HCT116 (cell line): Measurements from ENCODE around the gene PCCB. TPM values are rescaled to one million over a fixed set of nuclear protein-coding genes. Genes with fewer than 3 reads are reported as not detected.

Experiments used
- ATAC-seq: fragments of 200-7000 bp; cut with Tn5 transposase; 2 replicates; pipeline ENCODE4 v1.9.1; 2020; ENCODE audit warnings: mild to moderate bottlenecking, moderate library complexity
- BruUV-seq: library from RNA; stranded (reverse); fragments of 400-500 nt; replicated peaks from 2 replicates; lab custom pipeline; 2021; lab: Mats Ljungman, UMichigan
- CTCF ChIA-PET: fragments of 300-600 bp; sonication (Branson Sonifier 250); formaldehyde crosslinking; loops from one replicate; lab custom pipeline; 2021; ENCODE audit warnings: antibody characterized with exemption; lab: Charles Lee
- POLR2A ChIA-PET: fragments of 300-600, 350-600 bp; sonication (Branson Sonifier 250); formaldehyde crosslinking; loops from one replicate; lab custom pipeline; 2021; ENCODE audit warnings: antibody characterized with exemption; lab: Charles Lee
- RAD21 ChIA-PET, 2 experiments: fragments of 300-600 bp; sonication (Branson Sonifier 250); formaldehyde crosslinking; loops; one replicate each; lab custom pipeline; 2023; ENCODE audit warnings: low total read pairs in 2 of 2; ENCODE audit not compliant: uncharacterized antibody in 2 of 2, unreplicated experiment in 2 of 2, low non-redundant PET in 1 of 2; lab: Charles Lee
- DNase-seq: peaks from one replicate; pipeline ENCODE4 v3.0.0-alpha.2; 2010; ENCODE audit warnings: low read depth, low spot score
- H2AFZ ChIP-seq: fragments of 200-600 bp; shearing (Covaris generic), sonication (generic); 2 replicates; pipeline ENCODE4 v1.6.1; 2017; ENCODE audit warnings: low read depth, mixed run types, mixed read lengths, antibody characterized with exemption, low read length; ENCODE audit not compliant: poor library complexity, severe bottlenecking
- H3K27ac ChIP-seq: 2 replicates; pipeline ENCODE4 v1.5.1; 2012; ENCODE audit warnings: low read depth, low read length
- H3K27me3 ChIP-seq: fragments of 200-600 bp; sonication (generic); 2 replicates; pipeline ENCODE4 v1.6.1; 2016; ENCODE audit warnings: mixed run types, low read length, mixed read lengths; ENCODE audit not compliant: insufficient read depth
- H3K36me3 ChIP-seq, 2 experiments: fragments of 200-500 bp in 1 of 2; fragments of 200-600 bp in 1 of 2; sonication (Bioruptor generic) in 1 of 2; sonication (generic) in 1 of 2; 2 replicates each; pipeline versions ENCODE4 v1.5.1 to v1.6.1; 2014 to 2016; ENCODE audit warnings: low read length in 2 of 2, inconsistent platforms in 1 of 2, mixed read lengths in 1 of 2, mixed run types in 1 of 2; ENCODE audit not compliant: insufficient read depth in 2 of 2, control insufficient read depth in 1 of 2
- H3K4me1 ChIP-seq, 2 experiments: fragments of 200-600 bp in 1 of 2; sonication (generic) in 1 of 2; 2 replicates each; pipeline versions ENCODE4 v1.5.1 to v1.6.1; 2012 to 2017; ENCODE audit warnings: low read length in 2 of 2, inconsistent platforms in 1 of 2, mild to moderate bottlenecking in 1 of 2, mixed read lengths in 1 of 2, mixed run types in 1 of 2, moderate library complexity in 1 of 2; ENCODE audit not compliant: insufficient read depth in 2 of 2, control insufficient read depth in 1 of 2
- H3K4me2 ChIP-seq: fragments of 200-600 bp; sonication (generic); 2 replicates; pipeline ENCODE4 v1.6.1; 2017; ENCODE audit warnings: mixed run types, low read length, mixed read lengths
- H3K4me3 ChIP-seq, 2 experiments: fragments of 200-600 bp in 1 of 2; sonication (generic) in 1 of 2; replicated peaks in 1 of 2; 2 replicates each; pipeline ENCODE4 v1.5.1; 2011 to 2016; ENCODE audit warnings: low read length in 2 of 2, control low read depth in 1 of 2, low read depth in 1 of 2, mild to moderate bottlenecking in 1 of 2, mixed read lengths in 1 of 2, mixed run types in 1 of 2
- H3K79me2 ChIP-seq: fragments of 200-600 bp; sonication (generic); 2 replicates; pipeline ENCODE4 v1.6.1; 2017; ENCODE audit warnings: mild to moderate bottlenecking, mixed run types, low read length, moderate library complexity, mixed read lengths; ENCODE audit not compliant: insufficient read depth
- H3K9ac ChIP-seq: fragments of 200-600 bp; sonication (generic); 2 replicates; pipeline ENCODE4 v1.6.1; 2016; ENCODE audit warnings: low read length, mixed read lengths
- H3K9me2 ChIP-seq: fragments of 200-600 bp; sonication (generic), shearing (Covaris generic); 2 replicates; pipeline ENCODE4 v1.6.1; 2017; ENCODE audit warnings: mixed run types, mild to moderate bottlenecking, moderate library complexity; ENCODE audit not compliant: insufficient read depth
- H3K9me3 ChIP-seq, 2 experiments: fragments of 200-500 bp in 1 of 2; fragments of 200-600 bp in 1 of 2; sonication (Bioruptor generic) in 1 of 2; sonication (generic) in 1 of 2; 2 replicates each; pipeline ENCODE4 v1.6.1; 2014 to 2017; ENCODE audit warnings: low read length in 2 of 2, mixed read lengths in 2 of 2, inconsistent platforms in 1 of 2, low read depth in 1 of 2, mild to moderate bottlenecking in 1 of 2, mixed run types in 1 of 2, moderate library complexity in 1 of 2; ENCODE audit not compliant: control insufficient read depth in 1 of 2, insufficient read depth in 1 of 2
- H4K20me1 ChIP-seq: fragments of 200-600 bp; sonication (generic), shearing (Covaris generic); 2 replicates; pipeline ENCODE4 v1.6.1; 2017; ENCODE audit warnings: mixed run types, mild to moderate bottlenecking, moderate library complexity; ENCODE audit not compliant: insufficient read depth
- CBX3 ChIP-seq: IDR thresholded peaks from 2 replicates; pipeline ENCODE4 v1.6.1; 2012; ENCODE audit warnings: low read depth
- CEBPB ChIP-seq: IDR thresholded peaks from 2 replicates; pipeline ENCODE4 v1.6.1; 2012; ENCODE audit warnings: low read depth
- EGR1 ChIP-seq: IDR thresholded peaks from 2 replicates; pipeline ENCODE4 v1.6.1; 2012; ENCODE audit warnings: low read depth
- ELF1 ChIP-seq: IDR thresholded peaks from 2 replicates; pipeline ENCODE4 v1.6.1; 2012; ENCODE audit warnings: low read depth, borderline replicate concordance
- EZH2 ChIP-seq: fragments of 200-600 bp; sonication (generic); IDR thresholded peaks from 2 replicates; pipeline ENCODE4 v1.6.1; 2017; ENCODE audit warnings: antibody characterized with exemption, mixed run types
- EZH2phosphoT487 ChIP-seq: fragments of 200-600 bp; IDR thresholded peaks from 2 replicates; pipeline ENCODE4 v1.6.1; 2018; ENCODE audit warnings: antibody characterized with exemption, borderline replicate concordance
- FOSL1 ChIP-seq: IDR thresholded peaks from 2 replicates; pipeline ENCODE4 v1.6.1; 2012; ENCODE audit warnings: low read depth
- JUND ChIP-seq: IDR thresholded peaks from 2 replicates; pipeline ENCODE4 v1.6.1; 2012
- POLR2A ChIP-seq: IDR thresholded peaks from 2 replicates; pipeline ENCODE4 v1.7.0; 2011; ENCODE audit warnings: borderline replicate concordance; ENCODE audit not compliant: insufficient read depth, insufficient read length; ENCODE audit errors: extremely low read depth
- POLR2AphosphoS5 ChIP-seq: IDR thresholded peaks from 2 replicates; pipeline ENCODE4 v1.6.1; 2011; ENCODE audit warnings: mild to moderate bottlenecking, low read depth, low read length, moderate library complexity
- RAD21 ChIP-seq: IDR thresholded peaks from 2 replicates; pipeline ENCODE4 v1.6.1; 2012; ENCODE audit warnings: low read depth, mild to moderate bottlenecking
- SRF ChIP-seq: IDR thresholded peaks from 2 replicates; pipeline ENCODE4 v1.6.1; 2012; ENCODE audit warnings: low read depth
- TCF7L2 ChIP-seq: IDR thresholded peaks from 2 replicates; pipeline ENCODE4 v1.7.0; 2011; ENCODE audit warnings: borderline replicate concordance, inconsistent platforms; ENCODE audit not compliant: insufficient read depth, insufficient read length; ENCODE audit errors: extremely low read depth
- YY1 ChIP-seq: IDR thresholded peaks from 2 replicates; pipeline ENCODE4 v1.6.1; 2011; ENCODE audit warnings: low read length, low read depth, moderate library complexity, mild to moderate bottlenecking; ENCODE audit not compliant: insufficient replicate concordance; ENCODE audit errors: extremely low read depth
- ZFX ChIP-seq: fragments of 450-650 bp; IDR thresholded peaks from 2 replicates; pipeline ENCODE4 v1.6.1; 2017
- intact Hi-C: fragments of 100-400 bp; cut with micrococcal nuclease; formaldehyde crosslinking; loops from 2 replicates; pipeline ENCODE4 v1.10.0; 2022
- total RNA-seq: library from RNA; stranded (reverse); gene quantifications from one replicate; pipeline ENCODE4 v1.2.1, GENCODE V29; 2021; ENCODE audit not compliant: unreplicated experiment
- TF ChIP-seq, protein P1 (sequence below): IDR thresholded peaks from 2 replicates; pipeline ENCODE4 v1.6.1; 2012
- TF ChIP-seq, protein P2 (sequence below): IDR thresholded peaks from 2 replicates; pipeline ENCODE4 v1.6.1; 2011; ENCODE audit warnings: mild to moderate bottlenecking, low read length, moderate library complexity; ENCODE audit not compliant: insufficient replicate concordance; ENCODE audit errors: extremely low read depth

PCCB gene
- total RNA-seq, 1 experiment from 2014 or later = 48.9 TPM

DNA sequence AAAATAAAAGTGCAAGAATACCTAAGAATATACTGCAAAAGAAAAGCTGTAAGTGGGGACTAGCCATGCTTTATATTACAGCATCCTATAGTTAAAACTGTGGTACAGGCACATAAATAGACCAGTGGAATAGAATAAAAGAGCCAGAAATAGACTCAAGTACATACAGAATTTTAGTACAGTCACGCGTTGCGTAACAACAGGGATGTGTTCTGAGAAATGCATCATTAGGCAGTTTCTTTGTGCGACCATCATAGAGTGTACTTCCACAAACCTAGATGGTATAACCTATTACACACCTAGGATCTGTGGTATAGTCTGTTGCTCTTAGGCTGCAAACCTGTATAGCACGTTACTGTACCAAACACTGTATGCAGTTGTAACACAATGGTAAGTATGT is 61.8 kb downstream of the PCCB start:
- no peaks in the 10 kb centered on the region for H3K79me2 ChIP-seq
- ChIA-PET POLR2A (no interaction called here), CTCF (no interaction called here), RAD21 (no interaction called here)
- no peak overlapping the region for H3K4me3 ChIP-seq
- no peaks in the 10 kb centered on the region for H3K9me3 ChIP-seq
- no peaks in the 10 kb centered on the region for H3K9me2 ChIP-seq
- BruUV-seq = no TSS peak
- H3K4me1 ChIP-seq = no peaks in the 10 kb centered on the region
- H3K9ac ChIP-seq = no peak overlapping the region
- H2AFZ ChIP-seq = no peak overlapping the region
- ATAC-seq (no peak), DNase-seq (no peak)
- no peaks in the 10 kb centered on the region for H3K36me3 ChIP-seq
- no peak for TF ChIP-seq EZH2phosphoT487
- TF ChIP-seq FOSL1 = no peak
- no peak for TF ChIP-seq SRF
- TF ChIP-seq, protein P1, sequence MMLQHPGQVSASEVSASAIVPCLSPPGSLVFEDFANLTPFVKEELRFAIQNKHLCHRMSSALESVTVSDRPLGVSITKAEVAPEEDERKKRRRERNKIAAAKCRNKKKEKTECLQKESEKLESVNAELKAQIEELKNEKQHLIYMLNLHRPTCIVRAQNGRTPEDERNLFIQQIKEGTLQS = no peak
- no peak for TF ChIP-seq CEBPB
- TF ChIP-seq, protein P2, sequence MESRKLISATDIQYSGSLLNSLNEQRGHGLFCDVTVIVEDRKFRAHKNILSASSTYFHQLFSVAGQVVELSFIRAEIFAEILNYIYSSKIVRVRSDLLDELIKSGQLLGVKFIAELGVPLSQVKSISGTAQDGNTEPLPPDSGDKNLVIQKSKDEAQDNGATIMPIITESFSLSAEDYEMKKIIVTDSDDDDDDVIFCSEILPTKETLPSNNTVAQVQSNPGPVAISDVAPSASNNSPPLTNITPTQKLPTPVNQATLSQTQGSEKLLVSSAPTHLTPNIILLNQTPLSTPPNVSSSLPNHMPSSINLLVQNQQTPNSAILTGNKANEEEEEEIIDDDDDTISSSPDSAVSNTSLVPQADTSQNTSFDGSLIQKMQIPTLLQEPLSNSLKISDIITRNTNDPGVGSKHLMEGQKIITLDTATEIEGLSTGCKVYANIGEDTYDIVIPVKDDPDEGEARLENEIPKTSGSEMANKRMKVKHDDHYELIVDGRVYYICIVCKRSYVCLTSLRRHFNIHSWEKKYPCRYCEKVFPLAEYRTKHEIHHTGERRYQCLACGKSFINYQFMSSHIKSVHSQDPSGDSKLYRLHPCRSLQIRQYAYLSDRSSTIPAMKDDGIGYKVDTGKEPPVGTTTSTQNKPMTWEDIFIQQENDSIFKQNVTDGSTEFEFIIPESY = no peak
- TF ChIP-seq RAD21 = no peak
- TF ChIP-seq POLR2A = no peak
- no peak for TF ChIP-seq JUND
- no peak for TF ChIP-seq EZH2
- no peak for TF ChIP-seq ELF1
- TF ChIP-seq POLR2AphosphoS5 = no peak
- no peak for TF ChIP-seq YY1
- no peak for TF ChIP-seq ZFX
- no peak for TF ChIP-seq TCF7L2
- no peak for TF ChIP-seq EGR1
- no peak for TF ChIP-seq CBX3
- TF ChIP-seq, all 23 proteins: peak for 0
- Histone ChIP-seq H3K27me3 (no peaks in the 10 kb centered on the region), H4K20me1 (no peaks in the 10 kb centered on the region), H3K4me2 (no peak overlapping the region), H3K27ac (no peak overlapping the region)
- intact Hi-C loops = no loop called here
